ENCODE data around the gene SPDYE4.
"Not testable (repeated sequence)": the region's sequence is repeated elsewhere in the genome, so short reads cannot be mapped to it uniquely, and the experiment has no call there.

The SPDYE4 gene, protein sequence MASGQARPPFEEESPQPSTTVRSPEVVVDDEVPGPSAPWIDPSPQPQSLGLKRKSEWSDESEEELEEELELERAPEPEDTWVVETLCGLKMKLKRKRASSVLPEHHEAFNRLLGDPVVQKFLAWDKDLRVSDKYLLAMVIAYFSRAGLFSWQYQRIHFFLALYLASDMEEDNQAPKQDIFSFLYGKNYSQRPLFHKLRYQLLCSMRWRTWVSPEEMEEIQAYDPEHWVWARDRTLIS

DNA sequence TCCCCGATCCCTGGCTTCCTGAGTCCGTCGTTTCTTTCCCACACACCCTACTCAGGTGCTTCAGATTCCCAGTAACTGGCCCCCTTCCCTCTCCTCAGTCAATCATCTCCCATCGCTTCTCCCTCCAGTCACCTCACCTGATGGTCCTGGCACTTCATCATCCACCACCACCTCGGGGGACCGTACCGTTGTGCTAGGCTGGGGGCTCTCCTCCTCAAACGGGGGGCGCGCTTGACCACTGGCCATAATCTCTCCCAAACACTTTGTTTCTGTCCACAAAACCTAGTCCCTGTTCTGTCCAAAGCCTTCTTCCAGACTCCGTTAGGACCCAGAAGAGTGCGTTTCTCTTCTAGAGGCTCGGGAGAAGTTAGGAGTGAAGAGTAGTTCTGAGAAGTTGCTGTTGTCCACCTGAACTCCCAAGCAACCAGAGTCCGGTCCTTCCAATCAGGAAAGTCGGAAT is at the start of gene SPDYE4:
SPDYE4 (minus strand) TSS at position 410 of the 460 bp plus-strand sequence; CDS start at position 246, 164 bp downstream.
- DNase-seq (ENCODE audit: low spot score), result no peak

DNA sequence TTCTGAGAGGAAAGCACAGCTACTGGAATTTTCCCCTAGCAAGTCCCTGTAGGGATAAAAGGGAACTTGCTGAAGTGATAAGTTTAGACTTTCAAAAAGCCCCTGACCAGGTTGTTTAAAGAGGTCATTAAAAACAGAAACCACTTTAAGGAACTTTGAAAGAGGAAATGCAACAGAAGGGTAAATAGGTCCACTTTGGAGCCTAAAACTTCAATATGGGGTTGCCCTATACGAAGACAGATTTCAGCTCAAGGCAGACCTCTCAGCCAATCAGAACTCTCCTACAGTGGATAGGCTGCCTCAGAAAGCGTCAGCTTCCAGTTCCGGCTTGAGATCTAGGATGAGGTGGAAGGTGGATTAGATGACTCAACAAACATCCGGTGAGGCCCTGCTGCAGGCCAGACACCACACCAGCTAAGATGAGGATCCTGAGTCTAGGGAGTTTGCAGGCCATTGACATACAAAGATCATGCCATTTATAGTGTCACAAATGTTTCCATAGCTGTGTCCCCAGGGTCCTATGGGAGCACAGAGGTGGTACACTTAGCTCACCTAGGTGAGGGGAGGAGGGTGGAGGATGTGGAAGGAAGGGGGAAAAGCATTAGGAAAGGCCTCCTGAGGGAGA is 48.7 kb upstream of the SPDYE4 start:
- no peak for DNase-seq (ENCODE audit: low spot score)

DNA sequence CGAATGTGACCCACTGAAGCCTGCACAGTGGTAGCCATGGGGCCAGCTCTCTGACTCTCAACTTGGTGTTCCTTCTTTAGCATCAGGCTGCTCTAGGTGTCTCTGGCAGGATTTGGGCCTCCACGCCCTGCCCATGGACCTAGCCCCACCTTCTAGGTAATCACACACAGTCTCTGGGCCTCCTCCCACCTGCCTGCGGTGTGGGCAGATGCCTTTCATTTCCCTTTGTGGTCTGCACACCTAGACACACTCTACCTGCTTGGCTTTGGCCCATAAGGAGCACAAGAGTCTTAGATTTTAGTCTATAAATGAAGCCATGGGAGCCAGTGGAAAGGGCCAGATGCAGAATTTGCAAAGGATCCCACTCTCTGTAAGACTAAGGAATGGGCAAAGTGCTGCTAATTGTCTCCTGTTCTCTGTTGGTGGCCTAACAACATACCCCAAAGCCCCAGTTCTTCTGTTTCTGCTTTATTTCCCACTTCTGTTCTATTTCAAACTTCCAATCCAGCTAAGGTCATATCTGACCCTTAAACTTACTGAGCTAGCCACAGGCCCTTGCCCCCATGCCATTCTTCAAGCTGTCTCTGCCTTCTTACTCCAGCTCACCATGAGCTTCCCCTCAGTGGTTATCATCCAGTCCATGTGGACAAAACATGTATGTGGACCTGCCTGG is 48.0 kb upstream of the SPDYE4 start:
- no peak for DNase-seq (ENCODE audit: low spot score)

DNA sequence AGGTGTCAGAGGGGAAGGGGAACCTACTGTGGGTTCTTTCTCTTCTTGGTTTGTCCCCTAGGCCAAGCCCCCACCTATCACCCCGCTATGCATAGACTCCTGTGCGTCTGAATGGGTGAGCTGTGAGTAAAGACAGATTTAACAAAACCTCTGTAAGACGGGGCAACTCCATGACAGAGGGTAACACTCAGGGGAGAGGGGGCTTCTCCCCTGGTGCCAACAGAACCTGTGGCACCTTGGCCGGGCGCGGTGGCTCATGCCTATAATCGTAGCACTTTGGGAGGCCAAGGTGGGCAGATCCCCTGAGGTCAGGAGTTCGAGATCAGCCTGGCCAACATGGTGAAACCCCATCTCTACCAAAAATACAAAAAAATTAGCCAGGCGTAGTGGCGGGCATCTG is 47.0 kb upstream of the SPDYE4 start:
- not testable (repeated sequence) for DNase-seq (ENCODE audit: low spot score)

DNA sequence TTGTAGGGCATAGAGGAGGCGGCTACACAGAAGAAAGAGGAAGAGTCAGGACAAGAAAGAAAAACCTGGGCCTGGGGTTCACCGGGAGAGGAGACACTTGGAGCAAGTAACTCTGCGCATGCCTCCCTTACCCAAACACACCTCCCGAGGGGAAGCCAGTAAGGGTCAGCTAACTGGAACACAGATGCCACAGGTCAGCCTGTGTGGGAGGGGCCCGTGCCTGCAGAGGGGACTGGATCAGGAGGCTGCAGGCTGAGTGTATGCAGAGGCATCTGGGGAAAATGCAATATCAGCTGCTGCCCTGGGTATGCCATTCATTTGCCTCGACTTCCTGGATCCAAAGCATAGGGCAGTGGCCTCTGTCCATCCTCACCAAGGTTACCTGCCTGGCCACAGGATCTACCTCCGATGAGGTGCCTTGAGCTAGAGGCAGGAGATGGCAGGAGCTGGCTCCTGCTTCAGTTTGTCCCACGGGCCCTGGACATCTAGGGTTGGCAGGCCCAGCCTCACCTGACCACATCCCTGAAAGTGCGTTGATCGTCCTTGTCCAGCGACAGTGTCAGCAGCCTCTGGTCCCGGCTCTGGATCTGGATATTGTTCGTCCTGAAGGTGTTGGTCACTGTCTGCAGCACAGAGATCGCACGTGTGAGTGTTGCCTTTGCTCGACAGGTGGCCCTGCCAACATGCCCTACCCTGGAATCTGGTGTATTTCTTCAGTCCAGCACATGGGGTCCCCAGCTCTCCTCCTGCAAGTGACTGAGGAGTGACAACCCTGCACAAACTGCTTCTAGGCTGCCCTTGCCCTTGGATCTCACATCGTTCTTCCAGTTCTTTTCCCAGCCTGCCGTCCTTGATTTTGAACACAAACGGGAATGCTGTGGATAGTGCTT is 45.4 kb upstream of the SPDYE4 start:
- no peak for DNase-seq (ENCODE audit: low spot score)

DNA sequence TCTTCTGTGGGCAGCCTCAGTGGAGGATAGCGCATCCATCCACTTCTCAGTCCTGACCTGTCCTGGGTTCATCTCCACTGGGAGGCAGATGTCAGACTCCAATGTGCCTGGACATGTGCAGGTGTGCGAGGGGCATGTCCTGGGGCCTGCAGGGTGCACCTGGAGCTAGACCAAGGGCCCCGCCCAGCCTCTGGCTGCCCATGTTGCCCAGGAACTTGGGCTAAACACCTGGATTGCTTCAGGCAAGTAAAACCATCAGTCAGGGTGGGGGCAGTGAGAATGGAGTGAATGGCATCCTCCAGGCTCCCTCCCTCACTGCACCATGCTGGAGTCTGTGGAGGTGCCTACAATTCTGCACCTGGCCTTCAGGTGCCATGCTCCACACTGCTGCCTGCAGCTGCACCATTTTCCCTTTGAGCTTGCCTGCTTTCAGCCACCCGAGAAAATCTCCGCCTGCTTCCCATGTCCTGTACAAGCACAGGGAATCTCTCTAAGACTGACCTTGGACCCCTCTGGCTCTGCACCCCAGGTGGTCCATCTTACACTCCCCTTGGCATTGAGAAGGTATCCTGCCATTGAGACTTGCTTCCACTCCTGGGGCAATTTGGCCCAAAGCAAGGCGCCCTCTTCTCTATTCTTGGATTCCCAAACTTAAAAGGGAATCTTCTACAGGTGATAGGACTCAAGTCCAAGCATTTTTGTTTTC is 42.9 kb upstream of the SPDYE4 start:
- DNase-seq (ENCODE audit: low spot score), result no peak

DNA sequence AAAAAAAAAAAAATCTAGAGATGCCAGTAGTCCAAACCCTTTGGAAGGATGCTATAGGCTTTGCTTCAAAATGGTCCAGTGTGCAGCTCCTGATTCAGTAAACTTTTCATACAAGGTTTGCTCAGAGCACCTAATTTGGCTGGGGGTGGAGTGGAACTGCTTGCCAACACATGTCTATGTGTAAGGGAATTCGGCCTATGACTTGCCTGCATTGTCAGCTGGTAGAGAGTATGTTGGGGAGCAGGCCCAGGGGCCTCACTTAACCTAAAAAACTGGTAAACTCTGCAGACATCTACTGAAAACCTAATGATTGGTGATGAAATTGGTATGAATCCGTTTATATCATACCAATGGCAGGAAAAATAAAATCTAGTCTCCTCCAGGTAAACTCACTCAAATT is 42.3 kb upstream of the SPDYE4 start:
- no peak for DNase-seq (ENCODE audit: low spot score)

DNA sequence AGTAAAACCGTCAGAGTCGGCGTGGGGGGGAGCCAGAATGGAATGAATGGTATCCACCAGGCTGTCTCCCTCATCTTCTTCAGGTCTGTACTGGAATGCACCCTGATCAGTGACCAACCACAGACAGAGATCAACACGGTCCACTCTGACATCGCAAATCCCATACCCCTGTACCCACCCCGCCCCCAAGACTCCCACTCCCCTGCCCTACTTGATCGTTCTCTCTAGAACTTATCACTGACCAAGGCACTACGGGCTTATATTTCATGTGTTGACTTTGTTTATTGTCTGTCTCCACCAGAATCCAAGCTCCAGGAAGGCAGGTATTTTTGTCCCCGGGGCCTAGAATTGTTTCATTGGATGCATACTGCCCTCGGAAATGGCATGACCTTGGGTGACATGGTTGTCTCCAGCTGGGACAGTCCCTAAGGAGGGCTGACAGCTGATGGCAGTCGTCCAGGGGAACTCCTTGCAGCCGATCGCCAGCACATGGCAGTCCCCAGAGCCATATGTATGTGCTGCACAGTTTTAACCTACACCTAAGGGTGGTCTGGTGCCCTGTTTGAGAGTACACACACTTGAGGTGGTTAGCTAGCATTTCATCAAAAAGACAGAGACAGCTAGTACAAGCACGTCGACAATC is 41.3 kb upstream of the SPDYE4 start:
- no peak for DNase-seq (ENCODE audit: low spot score)

DNA sequence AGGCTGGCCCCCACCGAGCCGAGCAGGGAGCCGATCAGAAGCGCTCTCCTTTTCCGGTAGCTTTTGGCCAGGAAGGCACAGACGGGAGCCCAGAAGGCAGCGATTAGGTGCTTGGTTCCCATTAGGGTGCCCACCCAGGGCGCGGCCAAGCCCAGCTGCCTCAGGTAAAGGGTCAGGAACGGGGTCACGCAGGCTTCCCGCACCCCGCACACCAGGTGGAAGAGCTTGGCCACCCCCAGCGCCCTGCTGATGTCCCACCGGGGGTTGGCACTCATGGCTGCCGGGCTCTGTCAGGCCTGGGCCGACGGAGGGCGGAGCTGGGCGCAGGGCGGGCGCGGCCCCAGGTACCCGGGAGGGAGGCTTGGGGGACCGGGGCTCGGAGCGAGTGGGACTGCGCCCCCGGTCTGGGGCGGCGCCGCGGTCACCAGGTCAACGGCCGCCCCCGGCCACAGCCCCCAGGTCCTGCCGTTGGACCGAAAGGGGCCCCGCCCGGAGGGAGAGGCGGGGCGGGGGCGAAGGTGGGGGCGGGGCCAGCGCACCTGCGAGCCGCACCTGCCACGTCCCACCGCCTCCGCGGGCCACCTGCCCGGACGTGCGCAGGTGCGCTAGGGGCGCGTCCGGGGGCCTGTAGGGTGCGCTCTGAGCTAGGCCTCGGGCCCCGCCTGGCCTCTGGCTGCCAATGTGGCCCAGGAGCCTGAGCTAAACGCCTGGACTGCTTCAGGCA is 40.7 kb upstream of the SPDYE4 start, which contains the start of gene MFSD6L:
MFSD6L (minus strand) TSS at position 520 of the 724 bp plus-strand sequence; CDS start at position 275, 245 bp downstream.
- no peak for DNase-seq (ENCODE audit: low spot score)

DNA sequence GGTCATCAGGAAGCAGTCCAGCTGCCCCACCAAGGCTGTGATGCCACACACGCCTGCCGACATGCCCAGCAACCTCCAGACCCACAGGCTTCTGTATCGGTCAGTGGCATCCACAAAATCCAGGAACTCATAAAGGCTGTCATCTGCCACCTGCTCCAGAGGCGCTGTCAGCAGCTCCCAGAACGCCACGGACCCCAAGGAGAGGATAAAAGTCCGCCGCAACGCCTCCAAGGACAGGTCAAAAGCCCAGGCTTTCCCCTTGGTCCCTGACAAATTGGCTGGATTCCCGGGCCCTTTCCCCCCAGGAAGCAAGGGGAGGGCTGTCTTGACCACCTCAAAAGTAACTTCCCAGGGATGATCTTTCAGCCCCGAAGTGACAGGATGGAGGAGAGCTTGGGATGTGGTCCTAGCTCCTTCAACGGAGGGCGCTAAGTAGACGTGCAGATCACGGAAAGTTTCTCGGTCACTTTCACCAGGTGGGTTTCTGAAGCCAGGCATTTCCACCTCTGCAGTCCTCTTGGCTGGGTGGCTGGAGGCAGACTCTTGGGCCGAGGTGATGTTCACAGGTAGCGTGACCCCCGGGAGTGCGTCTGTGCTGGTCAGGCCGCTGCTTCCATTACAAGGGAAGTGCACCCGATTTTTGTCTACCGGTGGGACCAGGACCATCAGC is 40.0 kb upstream of the SPDYE4 start:
- DNase-seq (ENCODE audit: low spot score), result no peak

DNA sequence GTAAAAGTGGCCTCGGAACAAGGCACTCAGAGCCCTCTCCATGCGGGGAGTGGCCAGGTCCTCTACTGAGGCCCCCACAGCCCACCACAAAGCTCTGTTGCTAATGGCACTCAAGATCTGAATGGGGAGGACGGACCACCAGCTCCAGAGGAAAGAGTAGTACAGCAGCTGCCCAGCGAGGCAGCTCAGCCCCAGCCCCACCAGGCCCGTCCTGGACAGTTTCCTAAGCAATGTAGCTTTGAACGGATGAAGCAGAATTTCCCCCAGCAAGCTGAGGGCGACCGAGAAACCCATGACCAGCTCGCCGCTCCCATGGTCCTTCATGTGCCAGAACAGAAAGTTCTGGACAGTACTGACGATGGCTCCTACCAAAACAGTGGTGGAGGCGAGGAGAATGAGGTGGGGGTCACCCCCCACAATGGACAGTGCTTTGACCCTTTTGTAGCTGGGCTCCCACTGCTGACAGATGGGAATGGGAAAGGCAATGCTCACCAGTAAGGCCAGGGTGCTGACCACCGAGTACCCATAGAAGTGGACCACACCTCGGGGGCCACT is 39.4 kb upstream of the SPDYE4 start:
- no peak for DNase-seq (ENCODE audit: low spot score)

DNA sequence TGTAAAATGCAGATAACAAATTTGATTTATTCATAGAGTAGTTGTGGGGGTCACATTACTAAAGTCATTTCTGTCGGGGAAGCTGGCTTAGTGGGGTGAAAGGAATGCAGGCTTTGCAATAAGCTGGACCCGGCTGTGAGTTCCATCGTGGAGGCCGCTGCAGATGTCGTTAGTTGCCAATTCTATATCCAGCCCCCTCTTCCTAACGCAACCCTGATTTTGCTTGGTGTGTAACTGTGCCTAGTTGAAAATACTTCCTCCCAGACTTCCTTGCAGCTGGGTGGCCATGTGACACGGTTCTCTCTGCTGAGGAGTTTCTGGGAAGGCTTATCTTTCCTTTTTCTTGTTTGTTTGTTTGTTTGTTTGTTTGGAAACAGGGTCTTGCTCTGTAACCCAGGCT is 36.3 kb upstream of the SPDYE4 start:
- no peak for DNase-seq (ENCODE audit: low spot score)

DNA sequence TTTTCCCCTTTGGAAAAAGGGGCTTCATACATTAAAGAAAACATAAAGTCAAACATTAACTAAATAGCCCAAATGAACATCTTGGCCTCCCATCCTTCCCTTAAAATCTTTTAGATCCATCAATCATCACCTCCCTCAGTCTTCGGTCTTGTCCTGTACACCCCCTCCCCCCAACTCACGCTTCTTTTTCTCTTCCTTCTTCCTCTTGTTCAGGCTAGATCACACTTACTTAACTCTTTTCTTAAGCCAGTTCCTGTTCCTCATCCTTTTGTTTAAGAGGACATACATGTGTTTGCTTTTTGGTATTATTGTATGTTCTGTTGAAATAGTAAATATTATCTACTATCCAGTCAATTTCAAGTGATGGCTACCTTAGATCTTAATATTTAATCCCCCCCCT is 35.3 kb upstream of the SPDYE4 start:
- no peak for DNase-seq (ENCODE audit: low spot score)

DNA sequence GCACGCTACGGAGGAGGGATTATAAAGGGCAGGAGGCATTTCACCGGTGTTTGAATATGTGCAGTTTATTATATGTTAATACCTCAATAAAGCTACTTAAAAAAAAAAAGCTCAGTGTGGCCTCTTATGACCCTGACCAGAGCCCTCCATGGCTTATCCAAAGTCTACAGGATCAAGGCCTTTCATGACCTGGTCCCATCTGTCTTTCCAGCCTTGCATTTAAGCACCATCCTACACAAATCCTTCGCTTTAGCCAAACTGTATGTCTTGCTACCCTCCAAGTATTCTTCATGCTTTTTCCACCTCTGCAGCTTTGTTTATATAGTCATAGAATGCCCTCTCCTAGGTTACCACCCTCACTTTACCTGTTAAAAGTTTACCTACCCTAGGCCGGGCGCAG is 34.3 kb upstream of the SPDYE4 start:
- DNase-seq (ENCODE audit: low spot score), result no peak

DNA sequence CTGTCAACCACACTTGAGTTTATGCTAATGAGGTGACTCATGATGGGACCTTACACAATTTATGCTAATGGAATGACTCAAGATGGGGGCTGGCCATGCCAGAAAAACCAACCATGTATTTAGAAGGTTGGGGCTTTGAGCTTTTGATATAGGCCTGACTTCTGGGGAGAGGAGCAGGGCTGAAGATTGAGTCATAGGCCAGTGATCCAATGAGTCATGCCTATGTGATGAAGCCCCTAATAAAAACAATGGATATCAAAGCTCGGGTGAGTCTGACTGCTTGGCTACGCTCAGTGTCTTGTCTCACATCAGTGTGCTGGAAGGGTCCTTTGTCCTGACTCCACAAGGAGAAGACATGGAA is 33.5 kb upstream of the SPDYE4 start:
- DNase-seq (ENCODE audit: low spot score), result no peak

DNA sequence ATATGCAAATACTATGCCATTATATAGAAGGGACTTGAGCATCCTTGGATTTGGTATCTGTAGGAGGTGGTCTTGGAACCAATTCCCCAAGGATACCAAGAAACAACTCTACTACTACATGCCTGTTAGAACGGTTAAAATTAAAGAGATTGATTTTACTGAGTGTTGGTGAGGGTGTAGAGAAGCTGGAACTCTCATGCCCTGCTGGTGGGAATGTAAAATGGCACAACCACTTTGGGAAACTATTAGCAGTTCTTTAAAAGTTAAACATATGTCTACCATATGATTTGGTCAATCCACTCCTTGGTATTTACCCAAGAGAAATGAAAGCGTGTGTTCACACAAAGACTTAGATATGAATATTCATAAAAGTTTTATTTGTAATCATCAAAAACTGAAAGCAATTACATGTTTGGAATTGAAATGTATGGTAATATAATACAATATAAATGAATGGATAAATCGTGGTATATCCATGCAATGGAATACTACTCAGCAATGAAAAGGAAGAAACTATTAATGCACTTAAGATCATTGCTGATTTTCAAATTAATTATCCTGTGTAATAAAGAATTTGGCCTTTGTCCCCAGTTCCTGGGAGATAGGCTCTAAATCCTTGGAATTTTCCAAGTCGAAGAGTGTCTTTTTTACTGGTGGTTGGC is 33.0 kb upstream of the SPDYE4 start:
- DNase-seq (ENCODE audit: low spot score), result no peak

DNA sequence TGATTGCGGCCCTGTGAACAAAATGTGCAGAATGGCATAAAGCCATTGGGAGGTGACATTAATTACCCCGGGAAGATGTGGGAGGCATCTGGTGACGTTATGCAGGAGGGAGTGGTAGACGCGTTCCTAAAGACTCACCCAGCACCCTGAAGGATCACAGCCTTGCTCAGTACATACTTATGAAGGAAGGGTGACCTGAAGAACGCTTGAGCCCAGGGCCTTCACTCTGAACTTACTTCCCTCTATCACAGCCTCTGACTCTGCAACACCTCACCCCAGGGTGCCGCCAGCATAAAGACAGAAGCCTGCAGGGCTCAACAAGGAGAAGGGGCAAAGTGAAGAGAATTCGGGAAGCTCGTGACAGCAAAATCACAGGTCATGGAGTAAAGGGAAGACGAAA is 31.4 kb upstream of the SPDYE4 start:
- DNase-seq (ENCODE audit: low spot score), result no peak

DNA sequence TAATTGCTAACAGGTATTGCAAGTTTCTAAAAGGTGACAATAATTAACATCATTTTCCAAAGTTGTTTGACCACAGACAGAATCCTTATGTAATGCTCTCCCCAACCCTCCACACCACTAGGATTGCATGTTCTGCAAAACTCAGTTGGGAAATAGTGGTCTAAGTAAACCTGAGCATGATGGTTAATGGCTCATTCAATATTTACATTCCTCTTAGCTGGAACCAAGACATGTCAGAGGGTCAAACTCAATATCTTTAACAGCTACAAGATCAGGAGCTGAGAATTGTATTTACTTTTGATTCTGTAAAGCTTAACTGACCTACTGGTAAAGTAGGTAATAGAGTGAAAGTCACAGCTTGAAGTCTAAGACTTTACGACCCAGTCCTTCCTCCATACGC is 30.7 kb upstream of the SPDYE4 start:
- DNase-seq (ENCODE audit: low spot score), result peak; percentile 29
